GM12872 (cell line): ENCODE measurements around the gene FAM135A.

Source experiments
- TF ChIP-seq, protein P1 (sequence below): IDR thresholded peaks from 3 replicates; pipeline ENCODE4 v1.5.1; 2011; ENCODE audit warnings: low read depth, mild to moderate bottlenecking, low read length, moderate library complexity; ENCODE audit not compliant: insufficient read depth

Gene FAM135A

DNA sequence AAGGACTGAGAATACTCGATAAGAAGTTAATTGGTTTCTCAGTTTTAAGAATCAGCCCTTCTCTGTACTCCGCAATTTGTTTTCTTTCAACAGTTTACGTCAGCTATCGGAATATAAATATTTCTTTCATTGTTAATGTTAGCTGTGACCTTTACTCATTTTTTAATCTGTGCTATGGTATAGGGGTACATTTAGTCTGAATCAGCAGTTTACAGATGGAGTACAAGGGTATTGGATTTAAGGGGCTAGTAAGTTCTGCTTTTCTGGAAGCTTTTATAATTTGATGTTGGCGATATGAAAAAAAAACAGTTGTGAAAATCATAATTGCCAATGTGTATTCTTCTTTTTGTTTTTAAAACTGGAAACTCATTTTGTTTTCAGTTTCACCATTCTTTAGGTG lies 23.0 kb downstream of the FAM135A start:
- TF ChIP-seq, protein P1, sequence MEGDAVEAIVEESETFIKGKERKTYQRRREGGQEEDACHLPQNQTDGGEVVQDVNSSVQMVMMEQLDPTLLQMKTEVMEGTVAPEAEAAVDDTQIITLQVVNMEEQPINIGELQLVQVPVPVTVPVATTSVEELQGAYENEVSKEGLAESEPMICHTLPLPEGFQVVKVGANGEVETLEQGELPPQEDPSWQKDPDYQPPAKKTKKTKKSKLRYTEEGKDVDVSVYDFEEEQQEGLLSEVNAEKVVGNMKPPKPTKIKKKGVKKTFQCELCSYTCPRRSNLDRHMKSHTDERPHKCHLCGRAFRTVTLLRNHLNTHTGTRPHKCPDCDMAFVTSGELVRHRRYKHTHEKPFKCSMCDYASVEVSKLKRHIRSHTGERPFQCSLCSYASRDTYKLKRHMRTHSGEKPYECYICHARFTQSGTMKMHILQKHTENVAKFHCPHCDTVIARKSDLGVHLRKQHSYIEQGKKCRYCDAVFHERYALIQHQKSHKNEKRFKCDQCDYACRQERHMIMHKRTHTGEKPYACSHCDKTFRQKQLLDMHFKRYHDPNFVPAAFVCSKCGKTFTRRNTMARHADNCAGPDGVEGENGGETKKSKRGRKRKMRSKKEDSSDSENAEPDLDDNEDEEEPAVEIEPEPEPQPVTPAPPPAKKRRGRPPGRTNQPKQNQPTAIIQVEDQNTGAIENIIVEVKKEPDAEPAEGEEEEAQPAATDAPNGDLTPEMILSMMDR: no peak

- TF ChIP-seq, protein P1: no peak
Observed at GRCh38 chr6:70445001-70445400, 31.7 kb downstream of the FAM135A start.

- TF ChIP-seq, protein P1: no peak
Observed at GRCh38 chr6:70456735-70457134, 43.4 kb downstream of the FAM135A start.

- TF ChIP-seq, protein P1: no peak
Observed at GRCh38 chr6:70459235-70459634, 45.9 kb downstream of the FAM135A start.

DNA sequence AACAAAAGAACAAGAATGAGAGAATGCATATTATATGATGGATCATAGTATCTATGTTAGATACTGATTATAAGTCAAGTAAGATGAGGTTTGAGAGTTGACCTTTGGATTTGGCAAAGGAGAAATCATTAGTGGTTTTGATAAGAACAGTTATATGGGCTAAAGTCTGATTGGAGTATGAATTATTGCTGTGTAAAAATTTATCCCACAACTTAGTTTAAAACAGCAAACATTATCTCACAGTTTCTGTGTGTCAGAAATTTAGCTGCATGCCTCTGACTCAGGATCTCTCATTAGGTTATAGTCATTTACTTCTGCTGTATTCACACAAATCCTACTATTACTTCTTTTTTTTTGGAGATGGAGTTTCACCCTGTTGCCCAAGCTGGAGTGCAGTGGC lies 56.7 kb downstream of the FAM135A start:
- TF ChIP-seq, protein P1: no peak

- TF ChIP-seq, protein P1: no peak
Observed at GRCh38 chr6:70474751-70475150, 61.4 kb downstream of the FAM135A start.

DNA sequence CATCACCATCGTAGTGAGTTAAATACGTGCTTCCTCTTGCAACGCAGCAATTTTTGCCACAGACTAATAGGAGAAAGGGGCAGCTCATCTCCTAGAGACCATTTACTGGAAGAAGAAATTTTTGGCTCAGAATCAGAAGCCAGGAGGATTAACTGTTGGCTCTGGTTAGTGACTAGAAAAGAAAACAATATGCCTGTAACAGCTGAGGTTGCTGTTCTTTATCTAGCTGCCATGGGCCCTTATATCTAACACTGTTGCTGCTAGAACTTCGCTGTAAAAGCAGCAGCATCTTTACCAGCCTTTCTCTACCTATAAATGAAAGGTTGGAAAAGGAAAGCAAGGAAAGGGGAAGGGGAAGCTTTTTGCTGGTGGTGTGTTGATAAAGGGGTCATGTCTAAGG lies 65.9 kb downstream of the FAM135A start:
- TF ChIP-seq, protein P1: no peak

GRCh38 chr6:70489364-70489763 lies 76.1 kb downstream of the FAM135A start:
- TF ChIP-seq, protein P1: no peak
